ENCODE data around the gene ANO1. TPM values are rescaled to one million over a fixed set of nuclear protein-coding genes. Genes with fewer than 3 reads are reported as not detected.

The ANO1 gene
- total RNA-seq, 1 donor from 2014 or later, result 7.7 TPM

GRCh38 chr11:70205049-70205725, 127.1 kb downstream of the ANO1 start:
- no peak for DNase-seq
- TF ChIP-seq CTCF (IDR thresholded peaks at IDR 0.05; ENCODE audit: borderline replicate concordance), result no peak
- H3K36me3 ChIP-seq, result peaks cover 32% of the 10 kb centered on the region
- H3K9me3 ChIP-seq (replicated peaks), result no peaks in the 10 kb centered on the region
- peak overlapping the region; percentile 96 for H3K27ac ChIP-seq (replicated peaks)
- H3K27me3 ChIP-seq (ENCODE audit: low read depth), result no peaks in the 10 kb centered on the region
- intact Hi-C loops (cut with micrococcal nuclease), result no loop called here
- peak overlapping the region; percentile 100 for H3K4me3 ChIP-seq
- H3K4me1 ChIP-seq, result peaks cover 42% of the 10 kb centered on the region

- Histone ChIP-seq H3K4me1 (peaks cover 42% of the 10 kb centered on the region), H3K27me3 (ENCODE audit: low read depth) (no peaks in the 10 kb centered on the region), H3K36me3 (peaks cover 32% of the 10 kb centered on the region), H3K4me3 (no peak overlapping the region), H3K9me3 (replicated peaks) (no peaks in the 10 kb centered on the region), H3K27ac (replicated peaks) (no peak overlapping the region)
- intact Hi-C loops (cut with micrococcal nuclease), result no loop called here
- no peak for DNase-seq
- TF ChIP-seq CTCF (IDR thresholded peaks at IDR 0.05; ENCODE audit: borderline replicate concordance), result no peak
Observed at GRCh38 chr11:70205766-70206165, 127.6 kb downstream of the ANO1 start.

GRCh38 chr11:70206226-70206981, 128.3 kb downstream of the ANO1 start:
- no peak for DNase-seq
- H3K27ac ChIP-seq (replicated peaks), result no peak overlapping the region
- no peaks in the 10 kb centered on the region for H3K27me3 ChIP-seq (ENCODE audit: low read depth)
- intact Hi-C loops (cut with micrococcal nuclease), result no loop called here
- TF ChIP-seq CTCF (IDR thresholded peaks at IDR 0.05; ENCODE audit: borderline replicate concordance), result no peak
- H3K9me3 ChIP-seq (replicated peaks), result no peaks in the 10 kb centered on the region
- H3K36me3 ChIP-seq, result peaks cover 32% of the 10 kb centered on the region
- H3K4me3 ChIP-seq, result no peak overlapping the region
- H3K4me1 ChIP-seq, result peaks cover 42% of the 10 kb centered on the region

DNA sequence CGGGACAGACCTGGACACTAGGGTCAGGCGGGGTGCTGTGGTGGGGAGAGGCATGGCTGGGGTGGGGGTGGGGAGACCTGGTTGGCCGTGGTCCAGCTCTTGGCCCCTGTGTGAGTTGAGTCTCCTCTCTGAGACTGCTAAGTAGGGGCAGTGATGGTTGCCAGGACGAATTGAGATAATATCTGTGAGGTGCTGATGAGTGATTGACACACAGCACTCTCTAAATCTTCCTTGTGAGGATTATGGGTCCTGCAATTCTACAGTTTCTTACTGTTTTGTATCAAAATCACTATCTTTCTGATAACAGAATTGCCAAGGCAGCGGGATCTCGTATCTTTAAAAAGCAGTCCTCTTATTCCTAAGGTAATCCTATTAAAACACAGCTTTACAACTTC, 128.9 kb downstream of the ANO1 start:
- no peaks in the 10 kb centered on the region for H3K9me3 ChIP-seq (replicated peaks)

More for the DNA sequence above, 128.9 kb downstream of the ANO1 start:
- no peak overlapping the region for H3K27ac ChIP-seq (replicated peaks)
- H3K36me3 ChIP-seq, result peaks cover 32% of the 10 kb centered on the region
- no peak overlapping the region for H3K4me3 ChIP-seq
- peaks cover 42% of the 10 kb centered on the region for H3K4me1 ChIP-seq
- DNase-seq, result no peak
- no peaks in the 10 kb centered on the region for H3K27me3 ChIP-seq (ENCODE audit: low read depth)
- intact Hi-C loops (cut with micrococcal nuclease), result no loop called here
- no peak for TF ChIP-seq CTCF (IDR thresholded peaks at IDR 0.05; ENCODE audit: borderline replicate concordance)

All from left ventricle myocardium inferior (tissue), 1 donor.